OCI-LY3 (cell line): ENCODE measurements around the gene DAB1.

ENCODE experiments used
- EZH2phosphoT487 ChIP-seq: fragments of 200-600 bp; shearing (Covaris generic); IDR thresholded peaks from 2 replicates; pipeline ENCODE4 v1.6.1; 2018; ENCODE audit warnings: antibody characterized with exemption, mixed run types, low read depth
- TF ChIP-seq, protein P1 (sequence below): fragments of 200-600, 300-600 bp; sonication (generic); IDR thresholded peaks from 2 replicates; pipeline ENCODE4 v1.5.1; 2014; ENCODE audit warnings: antibody characterized with exemption, low read length, low read depth

- TF ChIP-seq, protein P1, sequence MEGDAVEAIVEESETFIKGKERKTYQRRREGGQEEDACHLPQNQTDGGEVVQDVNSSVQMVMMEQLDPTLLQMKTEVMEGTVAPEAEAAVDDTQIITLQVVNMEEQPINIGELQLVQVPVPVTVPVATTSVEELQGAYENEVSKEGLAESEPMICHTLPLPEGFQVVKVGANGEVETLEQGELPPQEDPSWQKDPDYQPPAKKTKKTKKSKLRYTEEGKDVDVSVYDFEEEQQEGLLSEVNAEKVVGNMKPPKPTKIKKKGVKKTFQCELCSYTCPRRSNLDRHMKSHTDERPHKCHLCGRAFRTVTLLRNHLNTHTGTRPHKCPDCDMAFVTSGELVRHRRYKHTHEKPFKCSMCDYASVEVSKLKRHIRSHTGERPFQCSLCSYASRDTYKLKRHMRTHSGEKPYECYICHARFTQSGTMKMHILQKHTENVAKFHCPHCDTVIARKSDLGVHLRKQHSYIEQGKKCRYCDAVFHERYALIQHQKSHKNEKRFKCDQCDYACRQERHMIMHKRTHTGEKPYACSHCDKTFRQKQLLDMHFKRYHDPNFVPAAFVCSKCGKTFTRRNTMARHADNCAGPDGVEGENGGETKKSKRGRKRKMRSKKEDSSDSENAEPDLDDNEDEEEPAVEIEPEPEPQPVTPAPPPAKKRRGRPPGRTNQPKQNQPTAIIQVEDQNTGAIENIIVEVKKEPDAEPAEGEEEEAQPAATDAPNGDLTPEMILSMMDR = no peak
- TF ChIP-seq EZH2phosphoT487 = no peak
These were observed 258.3 kb downstream of the DAB1 start for GRCh38 chr1:57165546-57165945.
